HCT116 (cell line): ENCODE data around the gene CBX1. TPM values are rescaled to one million over a fixed set of nuclear protein-coding genes. Genes with fewer than 3 reads are reported as not detected.

Experiments used
- ATAC-seq: fragments of 200-7000 bp; cut with Tn5 transposase; 2 replicates; pipeline ENCODE4 v1.9.1; 2020; ENCODE audit warnings: mild to moderate bottlenecking, moderate library complexity
- BruUV-seq: library from RNA; stranded (reverse); fragments of 400-500 nt; replicated peaks from 2 replicates; lab custom pipeline; 2021; lab: Mats Ljungman, UMichigan
- CTCF ChIA-PET: fragments of 300-600 bp; sonication (Branson Sonifier 250); formaldehyde crosslinking; loops from one replicate; lab custom pipeline; 2021; ENCODE audit warnings: antibody characterized with exemption; lab: Charles Lee
- POLR2A ChIA-PET: fragments of 300-600, 350-600 bp; sonication (Branson Sonifier 250); formaldehyde crosslinking; loops from one replicate; lab custom pipeline; 2021; ENCODE audit warnings: antibody characterized with exemption; lab: Charles Lee
- RAD21 ChIA-PET, 2 experiments: fragments of 300-600 bp; sonication (Branson Sonifier 250); formaldehyde crosslinking; loops; one replicate each; lab custom pipeline; 2023; ENCODE audit warnings: low total read pairs in 2 of 2; ENCODE audit not compliant: uncharacterized antibody in 2 of 2, unreplicated experiment in 2 of 2, low non-redundant PET in 1 of 2; lab: Charles Lee
- DNase-seq: peaks from one replicate; pipeline ENCODE4 v3.0.0-alpha.2; 2010; ENCODE audit warnings: low read depth, low spot score
- H2AFZ ChIP-seq: fragments of 200-600 bp; shearing (Covaris generic), sonication (generic); 2 replicates; pipeline ENCODE4 v1.6.1; 2017; ENCODE audit warnings: low read depth, mixed run types, mixed read lengths, antibody characterized with exemption, low read length; ENCODE audit not compliant: poor library complexity, severe bottlenecking
- H3K27ac ChIP-seq: 2 replicates; pipeline ENCODE4 v1.5.1; 2012; ENCODE audit warnings: low read depth, low read length
- H3K27me3 ChIP-seq: fragments of 200-600 bp; sonication (generic); 2 replicates; pipeline ENCODE4 v1.6.1; 2016; ENCODE audit warnings: mixed run types, low read length, mixed read lengths; ENCODE audit not compliant: insufficient read depth
- H3K36me3 ChIP-seq, 2 experiments: fragments of 200-500 bp in 1 of 2; fragments of 200-600 bp in 1 of 2; sonication (Bioruptor generic) in 1 of 2; sonication (generic) in 1 of 2; 2 replicates each; pipeline versions ENCODE4 v1.5.1 to v1.6.1; 2014 to 2016; ENCODE audit warnings: low read length in 2 of 2, inconsistent platforms in 1 of 2, mixed read lengths in 1 of 2, mixed run types in 1 of 2; ENCODE audit not compliant: insufficient read depth in 2 of 2, control insufficient read depth in 1 of 2
- H3K4me1 ChIP-seq, 2 experiments: fragments of 200-600 bp in 1 of 2; sonication (generic) in 1 of 2; 2 replicates each; pipeline versions ENCODE4 v1.5.1 to v1.6.1; 2012 to 2017; ENCODE audit warnings: low read length in 2 of 2, inconsistent platforms in 1 of 2, mild to moderate bottlenecking in 1 of 2, mixed read lengths in 1 of 2, mixed run types in 1 of 2, moderate library complexity in 1 of 2; ENCODE audit not compliant: insufficient read depth in 2 of 2, control insufficient read depth in 1 of 2
- H3K4me2 ChIP-seq: fragments of 200-600 bp; sonication (generic); 2 replicates; pipeline ENCODE4 v1.6.1; 2017; ENCODE audit warnings: mixed run types, low read length, mixed read lengths
- H3K4me3 ChIP-seq, 2 experiments: fragments of 200-600 bp in 1 of 2; sonication (generic) in 1 of 2; replicated peaks in 1 of 2; 2 replicates each; pipeline ENCODE4 v1.5.1; 2011 to 2016; ENCODE audit warnings: low read length in 2 of 2, control low read depth in 1 of 2, low read depth in 1 of 2, mild to moderate bottlenecking in 1 of 2, mixed read lengths in 1 of 2, mixed run types in 1 of 2
- H3K79me2 ChIP-seq: fragments of 200-600 bp; sonication (generic); 2 replicates; pipeline ENCODE4 v1.6.1; 2017; ENCODE audit warnings: mild to moderate bottlenecking, mixed run types, low read length, moderate library complexity, mixed read lengths; ENCODE audit not compliant: insufficient read depth
- H3K9ac ChIP-seq: fragments of 200-600 bp; sonication (generic); 2 replicates; pipeline ENCODE4 v1.6.1; 2016; ENCODE audit warnings: low read length, mixed read lengths
- H3K9me2 ChIP-seq: fragments of 200-600 bp; sonication (generic), shearing (Covaris generic); 2 replicates; pipeline ENCODE4 v1.6.1; 2017; ENCODE audit warnings: mixed run types, mild to moderate bottlenecking, moderate library complexity; ENCODE audit not compliant: insufficient read depth
- H3K9me3 ChIP-seq, 2 experiments: fragments of 200-500 bp in 1 of 2; fragments of 200-600 bp in 1 of 2; sonication (Bioruptor generic) in 1 of 2; sonication (generic) in 1 of 2; 2 replicates each; pipeline ENCODE4 v1.6.1; 2014 to 2017; ENCODE audit warnings: low read length in 2 of 2, mixed read lengths in 2 of 2, inconsistent platforms in 1 of 2, low read depth in 1 of 2, mild to moderate bottlenecking in 1 of 2, mixed run types in 1 of 2, moderate library complexity in 1 of 2; ENCODE audit not compliant: control insufficient read depth in 1 of 2, insufficient read depth in 1 of 2
- H4K20me1 ChIP-seq: fragments of 200-600 bp; sonication (generic), shearing (Covaris generic); 2 replicates; pipeline ENCODE4 v1.6.1; 2017; ENCODE audit warnings: mixed run types, mild to moderate bottlenecking, moderate library complexity; ENCODE audit not compliant: insufficient read depth
- CEBPB ChIP-seq: IDR thresholded peaks from 2 replicates; pipeline ENCODE4 v1.6.1; 2012; ENCODE audit warnings: low read depth
- MAX ChIP-seq: IDR thresholded peaks from 2 replicates; pipeline ENCODE4 v1.6.1; 2012
- RAD21 ChIP-seq: IDR thresholded peaks from 2 replicates; pipeline ENCODE4 v1.6.1; 2012; ENCODE audit warnings: low read depth, mild to moderate bottlenecking
- SIN3A ChIP-seq: IDR thresholded peaks from 2 replicates; pipeline ENCODE4 v1.6.1; 2012; ENCODE audit warnings: low read depth
- TCF7L2 ChIP-seq: IDR thresholded peaks from 2 replicates; pipeline ENCODE4 v1.7.0; 2011; ENCODE audit warnings: borderline replicate concordance, inconsistent platforms; ENCODE audit not compliant: insufficient read depth, insufficient read length; ENCODE audit errors: extremely low read depth
- intact Hi-C: fragments of 100-400 bp; cut with micrococcal nuclease; formaldehyde crosslinking; loops from 2 replicates; pipeline ENCODE4 v1.10.0; 2022
- total RNA-seq: library from RNA; stranded (reverse); gene quantifications from one replicate; pipeline ENCODE4 v1.2.1, GENCODE V29; 2021; ENCODE audit not compliant: unreplicated experiment
- TF ChIP-seq, protein P1 (sequence below), 3 experiments: fragments of 200-600 bp in 1 of 3; sonication (generic) in 1 of 3; IDR thresholded peaks in 2 of 3; conservative IDR thresholded peaks in 1 of 3; 2 replicates each; pipeline ENCODE4 v1.5.1; 2012 to 2017; ENCODE audit warnings: low read depth in 2 of 3, low read length in 2 of 3, antibody characterized with exemption in 1 of 3, borderline replicate concordance in 1 of 3, control low read depth in 1 of 3, mild to moderate bottlenecking in 1 of 3, mixed read lengths in 1 of 3, mixed run types in 1 of 3, moderate library complexity in 1 of 3; ENCODE audit not compliant: insufficient read depth in 1 of 3
- TF ChIP-seq, protein P2 (sequence below): IDR thresholded peaks from 2 replicates; pipeline ENCODE4 v1.6.1; 2011; ENCODE audit warnings: mild to moderate bottlenecking, low read length, moderate library complexity; ENCODE audit not compliant: insufficient replicate concordance; ENCODE audit errors: extremely low read depth
- TF ChIP-seq, protein P3 (sequence below): IDR thresholded peaks from 2 replicates; pipeline ENCODE4 v1.6.1; 2012

CBX1 gene
- total RNA-seq, 1 experiment from 2014 or later = 136 TPM

DNA sequence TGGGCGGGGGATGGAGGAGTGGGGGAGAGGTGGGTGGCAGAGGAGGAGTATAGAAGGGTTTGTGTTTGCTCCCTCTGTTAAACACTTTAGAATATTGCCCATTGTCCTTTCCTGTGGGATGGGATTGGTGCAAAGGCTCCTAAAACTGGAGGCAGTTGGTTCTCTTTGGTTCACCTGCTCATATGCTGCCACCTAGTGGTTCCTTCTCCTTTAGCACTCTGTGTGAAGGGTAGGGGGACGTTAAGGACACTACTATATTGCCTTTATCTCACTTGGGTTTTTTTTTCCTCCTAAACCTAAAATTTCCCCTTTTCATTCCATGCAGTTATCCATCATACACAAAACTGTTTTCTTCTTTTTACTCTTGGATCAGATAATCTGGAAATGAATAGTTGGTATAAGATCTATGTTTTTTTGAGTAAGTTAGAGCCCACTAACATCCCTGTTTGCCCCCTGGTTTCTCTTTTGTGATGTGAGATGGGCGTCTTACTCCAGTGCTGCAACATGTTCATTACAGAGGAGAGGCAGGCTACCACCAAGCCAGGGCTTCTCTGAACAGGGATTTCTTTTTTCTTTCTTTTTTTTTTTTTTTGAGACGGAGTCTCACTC is 30.0 kb upstream of the CBX1 start:
- H3K4me3 ChIP-seq = no peak overlapping the region
- H3K9me3 ChIP-seq = no peaks in the 10 kb centered on the region
- RAD21 ChIA-PET = interaction anchor here (0.7 to 1.7 kb wide), 5 partner anchors 49 to 105 kb away, joined by 3 to 19 read pairs (median 16); no protein-coding TSS in a partner anchor
- DNase-seq = peak; percentile 80
- no TSS peak for BruUV-seq
- H3K36me3 ChIP-seq = no peaks in the 10 kb centered on the region
- peak; percentile 98 for TF ChIP-seq RAD21
- TF ChIP-seq, protein P1, sequence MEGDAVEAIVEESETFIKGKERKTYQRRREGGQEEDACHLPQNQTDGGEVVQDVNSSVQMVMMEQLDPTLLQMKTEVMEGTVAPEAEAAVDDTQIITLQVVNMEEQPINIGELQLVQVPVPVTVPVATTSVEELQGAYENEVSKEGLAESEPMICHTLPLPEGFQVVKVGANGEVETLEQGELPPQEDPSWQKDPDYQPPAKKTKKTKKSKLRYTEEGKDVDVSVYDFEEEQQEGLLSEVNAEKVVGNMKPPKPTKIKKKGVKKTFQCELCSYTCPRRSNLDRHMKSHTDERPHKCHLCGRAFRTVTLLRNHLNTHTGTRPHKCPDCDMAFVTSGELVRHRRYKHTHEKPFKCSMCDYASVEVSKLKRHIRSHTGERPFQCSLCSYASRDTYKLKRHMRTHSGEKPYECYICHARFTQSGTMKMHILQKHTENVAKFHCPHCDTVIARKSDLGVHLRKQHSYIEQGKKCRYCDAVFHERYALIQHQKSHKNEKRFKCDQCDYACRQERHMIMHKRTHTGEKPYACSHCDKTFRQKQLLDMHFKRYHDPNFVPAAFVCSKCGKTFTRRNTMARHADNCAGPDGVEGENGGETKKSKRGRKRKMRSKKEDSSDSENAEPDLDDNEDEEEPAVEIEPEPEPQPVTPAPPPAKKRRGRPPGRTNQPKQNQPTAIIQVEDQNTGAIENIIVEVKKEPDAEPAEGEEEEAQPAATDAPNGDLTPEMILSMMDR (IDR thresholded peaks at IDR 0.05 in 2 of 3, conservative IDR thresholded peaks at IDR 0.05 in 1 of 3; ENCODE audit: borderline replicate concordance in 1 of 3, insufficient read depth in 1 of 3, low read depth in 2 of 3, low read length in 2 of 3) = peak; percentile 95 to 99 (median 96)
- TF ChIP-seq SIN3A = no peak
- no peak overlapping the region for H3K27ac ChIP-seq
- intact Hi-C loops = loop anchor here (1.0 to 5.0 kb wide), 3 partner anchors 51 to 289 kb away; partner anchors contain the start of gene SCRN2
- no peak overlapping the region for H3K9ac ChIP-seq
- no peaks in the 10 kb centered on the region for H4K20me1 ChIP-seq
- no peak overlapping the region for H2AFZ ChIP-seq
- H3K4me1 ChIP-seq = peaks cover 16 to 20% of the 10 kb centered on the region in 2 experiments
- peak; percentile 86 for ATAC-seq
- no peaks in the 10 kb centered on the region for H3K79me2 ChIP-seq
- no peak overlapping the region for H3K4me2 ChIP-seq
- H3K9me2 ChIP-seq = no peaks in the 10 kb centered on the region
- H3K27me3 ChIP-seq = no peaks in the 10 kb centered on the region
- CTCF ChIA-PET = interaction anchor here (0.6 to 11.1 kb wide), 24 partner anchors 12 to 498 kb away, joined by 3 to 171 read pairs (median 4); partner anchors contain the start of genes CDK5RAP3, NFE2L1 and SNX11
- POLR2A ChIA-PET = interaction anchor here (0.6 to 1.0 kb wide), 2 partner anchors 106 to 120 kb away, joined by 3 to 4 read pairs; no protein-coding TSS in a partner anchor

GRCh38 chr17:48129981-48130380 is 28.7 kb upstream of the CBX1 start:
- CTCF ChIA-PET = interaction anchor here (0.7 to 11.1 kb wide), 4 partner anchors 24 to 104 kb away, joined by 3 to 171 read pairs (median 30); no protein-coding TSS in a partner anchor
- POLR2A ChIA-PET = no interaction called here
- H3K4me2 ChIP-seq = no peak overlapping the region
- H3K9me3 ChIP-seq = no peaks in the 10 kb centered on the region
- ATAC-seq = no peak
- H3K79me2 ChIP-seq = no peaks in the 10 kb centered on the region
- RAD21 ChIA-PET = interaction anchor here in 1 of 2 experiments (0.9 kb wide), 1 partner anchor 105 kb away, joined by 4 read pairs; no protein-coding TSS in a partner anchor
- no peak overlapping the region for H2AFZ ChIP-seq
- no peak overlapping the region for H3K4me3 ChIP-seq
- peaks cover 16 to 22% of the 10 kb centered on the region in 2 experiments for H3K4me1 ChIP-seq
- no TSS peak for BruUV-seq
- TF ChIP-seq, protein P2, sequence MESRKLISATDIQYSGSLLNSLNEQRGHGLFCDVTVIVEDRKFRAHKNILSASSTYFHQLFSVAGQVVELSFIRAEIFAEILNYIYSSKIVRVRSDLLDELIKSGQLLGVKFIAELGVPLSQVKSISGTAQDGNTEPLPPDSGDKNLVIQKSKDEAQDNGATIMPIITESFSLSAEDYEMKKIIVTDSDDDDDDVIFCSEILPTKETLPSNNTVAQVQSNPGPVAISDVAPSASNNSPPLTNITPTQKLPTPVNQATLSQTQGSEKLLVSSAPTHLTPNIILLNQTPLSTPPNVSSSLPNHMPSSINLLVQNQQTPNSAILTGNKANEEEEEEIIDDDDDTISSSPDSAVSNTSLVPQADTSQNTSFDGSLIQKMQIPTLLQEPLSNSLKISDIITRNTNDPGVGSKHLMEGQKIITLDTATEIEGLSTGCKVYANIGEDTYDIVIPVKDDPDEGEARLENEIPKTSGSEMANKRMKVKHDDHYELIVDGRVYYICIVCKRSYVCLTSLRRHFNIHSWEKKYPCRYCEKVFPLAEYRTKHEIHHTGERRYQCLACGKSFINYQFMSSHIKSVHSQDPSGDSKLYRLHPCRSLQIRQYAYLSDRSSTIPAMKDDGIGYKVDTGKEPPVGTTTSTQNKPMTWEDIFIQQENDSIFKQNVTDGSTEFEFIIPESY = no peak
- no peak for TF ChIP-seq CEBPB
- no peak for TF ChIP-seq TCF7L2
- TF ChIP-seq, protein P3, sequence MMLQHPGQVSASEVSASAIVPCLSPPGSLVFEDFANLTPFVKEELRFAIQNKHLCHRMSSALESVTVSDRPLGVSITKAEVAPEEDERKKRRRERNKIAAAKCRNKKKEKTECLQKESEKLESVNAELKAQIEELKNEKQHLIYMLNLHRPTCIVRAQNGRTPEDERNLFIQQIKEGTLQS = no peak
- TF ChIP-seq MAX = no peak
- H3K27me3 ChIP-seq = no peaks in the 10 kb centered on the region
- H3K27ac ChIP-seq = no peak overlapping the region
- H3K9ac ChIP-seq = no peak overlapping the region
- intact Hi-C loops = loop anchor here (5.0 kb wide), 1 partner anchor 288 kb away; the partner anchor contains the start of gene SCRN2
- H3K9me2 ChIP-seq = no peaks in the 10 kb centered on the region
- H3K36me3 ChIP-seq = 0 out of 4 replicates have a peak, but pooled peaks cover 0 to 2% of the 10 kb centered on the region in 2 experiments
- H4K20me1 ChIP-seq = no peaks in the 10 kb centered on the region
- DNase-seq = no peak
